IMR-90 (cell line): ENCODE measurements around the gene FLT1.

Experiments used
- CEBPB ChIP-seq: IDR thresholded peaks from 2 replicates; pipeline ENCODE4 v1.6.1; 2012; ENCODE audit warnings: low read depth, low read length, improper control_type of control experiment
- CTCF ChIP-seq: conservative IDR thresholded peaks from 2 replicates; pipeline ENCODE4 v1.5.1; 2012; ENCODE audit warnings: mild to moderate bottlenecking, low read depth, low read length, improper control_type of control experiment
- MAFK ChIP-seq: IDR thresholded peaks from 2 replicates; pipeline ENCODE4 v1.6.1; 2012; ENCODE audit warnings: low read depth, low read length, improper control_type of control experiment
- MXI1 ChIP-seq: IDR thresholded peaks from 2 replicates; pipeline ENCODE4 v1.6.1; 2012; ENCODE audit warnings: low read depth, mild to moderate bottlenecking, low read length, moderate library complexity, borderline replicate concordance
- POLR2A ChIP-seq: IDR thresholded peaks from 2 replicates; pipeline ENCODE4 v1.6.1; 2012; ENCODE audit warnings: mild to moderate bottlenecking, low read depth, low read length
- RFX5 ChIP-seq: IDR thresholded peaks from 2 replicates; pipeline ENCODE4 v1.8.0; 2012; ENCODE audit warnings: low read depth, mild to moderate bottlenecking, low read length, moderate library complexity
- USF2 ChIP-seq: fragments of 150-350 bp; IDR thresholded peaks from 2 replicates; pipeline ENCODE4 v1.6.1; 2017; ENCODE audit warnings: mild to moderate bottlenecking, antibody characterized with exemption, low read length, low read depth

- TF ChIP-seq CTCF = no peak
- no peak for TF ChIP-seq USF2
- no peak for TF ChIP-seq MAFK
- no peak for TF ChIP-seq POLR2A
- 0 out of 2 replicates have a peak, but pooled peaks have one; percentile 46 for TF ChIP-seq RFX5
- no peak for TF ChIP-seq CEBPB
- no peak for TF ChIP-seq MXI1
These were observed 20.3 kb downstream of the FLT1 start for GRCh38 chr13:28474491-28475134.
